Kidney epithelial cell (primary cell): ENCODE measurements around the gene PES1. TPM values are rescaled to one million over a fixed set of nuclear protein-coding genes. Genes with fewer than 3 reads are reported as not detected.

Experiments used
- DNase-seq: peaks from one replicate; pipeline ENCODE4 v3.0.0-alpha.2; 2010; ENCODE audit warnings: low read depth
- H3K27me3 ChIP-seq: 2 replicates; pipeline ENCODE4 v1.6.0; 2011; ENCODE audit warnings: low read length; ENCODE audit not compliant: control insufficient read depth, insufficient read depth
- H3K36me3 ChIP-seq: 2 replicates; pipeline ENCODE4 v1.5.1; 2011; ENCODE audit warnings: low read length; ENCODE audit not compliant: control insufficient read depth, insufficient read depth
- H3K4me3 ChIP-seq: 2 replicates; pipeline ENCODE4 v1.5.1; 2011; ENCODE audit warnings: low read depth, mild to moderate bottlenecking, control low read depth, low read length
- CTCF ChIP-seq: IDR thresholded peaks from 2 replicates; pipeline ENCODE4 v1.5.1; 2011; ENCODE audit warnings: mild to moderate bottlenecking, moderate library complexity, low read length, control low read depth, inconsistent platforms; ENCODE audit not compliant: insufficient read depth, poor library complexity, severe bottlenecking
- total RNA-seq: library from RNA; depleted of rRNA; stranded (reverse); fragments of >200 nt; gene quantifications from 2 replicates; pipeline ENCODE4 v1.2.3, GENCODE V29; 2015

The PES1 gene
- total RNA-seq, 1 donor from 2014 or later: 93.9 TPM

GRCh38 chr22:30574997-30575671 lies 16.6 kb downstream of the PES1 start:
- no peak for DNase-seq
- TF ChIP-seq CTCF: no peak
- Histone ChIP-seq H3K4me3 (no peak overlapping the region), H3K27me3 (no peaks in the 10 kb centered on the region), H3K36me3 (peaks cover 1% of the 10 kb centered on the region)

GRCh38 chr22:30574095-30574981 lies 17.4 kb downstream of the PES1 start, which contains the start of gene GAL3ST1:
Gene GAL3ST1 (minus strand): TSS chr22:30574665. CDS start chr22:30557392, 17,273 bp downstream.
- H3K36me3 ChIP-seq: peaks cover 1% of the 10 kb centered on the region
- DNase-seq: no peak
- peak within 1 kb of the TSS; percentile 50 for H3K4me3 ChIP-seq
- TF ChIP-seq CTCF: no peak
- H3K27me3 ChIP-seq: no peaks in the 10 kb centered on the region

GRCh38 chr22:30573594-30574094 lies 18.1 kb downstream of the PES1 start:
- no peaks in the 10 kb centered on the region for H3K27me3 ChIP-seq
- H3K36me3 ChIP-seq: peaks cover 1% of the 10 kb centered on the region
- DNase-seq: no peak
- peak overlapping the region; percentile 50 for H3K4me3 ChIP-seq
- no peak for TF ChIP-seq CTCF

- no peaks in the 10 kb centered on the region for H3K27me3 ChIP-seq
- DNase-seq: no peak
- H3K36me3 ChIP-seq: peaks cover 1% of the 10 kb centered on the region
- H3K4me3 ChIP-seq: no peak overlapping the region
- TF ChIP-seq CTCF: no peak
Observed at GRCh38 chr22:30572840-30573593, 18.7 kb downstream of the PES1 start.

- Histone ChIP-seq H3K27me3 (no peaks in the 10 kb centered on the region), H3K36me3 (peaks cover 1% of the 10 kb centered on the region), H3K4me3 (no peak overlapping the region)
- no peak for DNase-seq
- no peak for TF ChIP-seq CTCF
Observed at GRCh38 chr22:30572210-30572609, 19.5 kb downstream of the PES1 start.
